Activated CD4-positive, alpha-beta T cell treated with anti-CD3 and anti-CD28 coated beads, Interleukin-2, Interleukin-4, amounts not matched to agents 100 ng/mL and 50 ng/mL, durations not matched to agents 16 hours and 8 hours (primary cell): ENCODE measurements around the gene SPATA32.
"Not testable (repeated sequence)": the region's sequence is repeated elsewhere in the genome, so short reads cannot be mapped to it uniquely, and the experiment has no call there.

Experiments used
- DNase-seq: peaks from one replicate; pipeline ENCODE4 v3.0.0-alpha.2; 2020; ENCODE audit warnings: low spot score

SPATA32 gene

DNA sequence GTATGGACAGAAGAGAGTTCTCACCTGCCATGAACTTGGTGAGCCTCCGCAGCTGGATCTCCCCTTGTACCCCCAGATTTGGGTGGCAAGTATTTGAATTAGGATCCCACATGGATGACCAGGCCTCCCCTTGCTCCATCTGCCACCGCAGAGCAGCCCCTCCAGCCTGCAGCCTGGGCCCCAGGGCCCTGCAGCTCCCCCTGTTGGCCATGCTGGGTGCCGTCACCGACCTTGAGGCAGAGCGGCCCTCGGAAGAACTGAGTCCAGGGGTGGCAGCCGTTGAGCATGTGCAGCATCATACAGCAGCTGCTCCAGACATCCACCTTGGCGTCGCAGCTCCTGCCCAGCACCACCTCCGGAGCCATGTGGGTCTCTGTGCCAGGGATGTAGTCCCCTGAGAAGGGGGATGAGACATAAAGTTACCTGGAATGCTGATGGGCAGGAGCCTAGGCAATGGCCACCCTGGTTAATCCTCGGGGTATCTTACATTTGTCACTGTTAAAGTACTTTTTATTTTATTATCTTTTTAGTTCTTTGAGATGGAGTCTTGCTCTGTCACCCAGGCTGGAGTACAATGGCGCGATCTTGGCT is 9.0 kb upstream of the SPATA32 start:
- DNase-seq = peak; percentile 38

- DNase-seq = no peak
Observed at GRCh38 chr17:45269912-45270311, 8.0 kb upstream of the SPATA32 start.

GRCh38 chr17:45267436-45268055 is 5.7 kb upstream of the SPATA32 start:
- DNase-seq = no peak

- DNase-seq = no peak
Observed at GRCh38 chr17:45266372-45266926, 4.6 kb upstream of the SPATA32 start.

DNA sequence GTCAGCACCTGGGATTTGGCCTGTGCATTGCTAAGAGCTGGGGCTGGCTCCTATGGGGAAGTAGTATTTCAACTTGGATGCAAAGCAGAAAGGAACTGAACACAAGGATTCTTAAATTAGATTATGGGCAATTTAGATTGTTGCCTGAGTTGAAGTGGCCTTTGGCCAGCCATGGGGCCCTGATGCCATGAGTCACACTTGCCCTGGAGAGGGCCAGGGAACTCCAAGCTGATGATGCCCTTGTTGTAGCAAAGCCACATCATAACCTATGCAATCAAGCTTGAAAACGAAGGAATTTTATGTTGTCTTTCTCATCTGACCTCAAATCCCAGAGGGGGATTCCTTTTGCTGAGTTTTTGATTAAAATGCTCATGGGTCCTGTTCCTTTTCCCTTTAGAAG is 3.9 kb upstream of the SPATA32 start:
- no peak for DNase-seq

- DNase-seq = no peak
Observed at GRCh38 chr17:45264988-45265387, 3.1 kb upstream of the SPATA32 start.

DNA sequence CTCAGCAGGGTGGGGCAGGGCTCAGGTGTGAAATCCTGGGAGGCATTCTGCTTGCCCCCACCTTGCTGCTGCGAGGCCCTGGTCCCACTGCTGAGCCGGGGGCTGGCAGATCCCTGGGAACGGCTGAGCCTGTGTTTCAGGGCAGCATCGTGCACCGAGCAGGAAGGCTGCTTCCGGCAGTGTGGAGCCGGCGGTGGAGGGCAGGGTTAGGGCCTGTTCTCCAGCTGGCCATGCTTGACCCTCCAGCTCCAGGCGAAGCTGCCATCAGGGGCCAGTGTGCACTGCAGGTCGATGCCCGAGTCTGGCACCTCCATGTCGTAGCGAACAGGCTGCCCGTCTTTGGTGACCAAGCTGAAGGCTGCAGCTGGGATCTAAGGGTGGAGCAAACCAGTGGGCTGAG is 2.5 kb upstream of the SPATA32 start:
- DNase-seq = no peak

DNA sequence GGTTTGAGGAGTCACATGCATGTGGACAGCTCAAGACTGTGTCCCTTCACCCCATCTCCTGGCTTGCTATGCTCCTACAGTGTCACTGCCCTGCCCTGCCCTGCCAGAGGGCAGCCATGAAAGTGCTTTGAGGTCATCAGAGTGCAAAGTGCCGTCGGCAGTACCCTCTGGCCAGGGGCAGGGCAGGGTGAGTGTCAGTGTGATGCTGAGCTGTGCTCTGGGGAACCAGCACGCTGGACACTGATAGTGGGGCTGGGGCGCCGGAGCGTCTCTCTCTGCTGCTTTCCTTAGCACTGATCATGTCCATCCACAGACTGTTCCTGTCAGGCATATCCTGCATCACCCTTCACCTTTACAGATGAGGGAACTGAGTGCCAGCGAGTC is 1.6 kb upstream of the SPATA32 start:
- no peak for DNase-seq

- no peak for DNase-seq
Observed at GRCh38 chr17:45262516-45263476, 902 bp upstream of the SPATA32 start.

DNA sequence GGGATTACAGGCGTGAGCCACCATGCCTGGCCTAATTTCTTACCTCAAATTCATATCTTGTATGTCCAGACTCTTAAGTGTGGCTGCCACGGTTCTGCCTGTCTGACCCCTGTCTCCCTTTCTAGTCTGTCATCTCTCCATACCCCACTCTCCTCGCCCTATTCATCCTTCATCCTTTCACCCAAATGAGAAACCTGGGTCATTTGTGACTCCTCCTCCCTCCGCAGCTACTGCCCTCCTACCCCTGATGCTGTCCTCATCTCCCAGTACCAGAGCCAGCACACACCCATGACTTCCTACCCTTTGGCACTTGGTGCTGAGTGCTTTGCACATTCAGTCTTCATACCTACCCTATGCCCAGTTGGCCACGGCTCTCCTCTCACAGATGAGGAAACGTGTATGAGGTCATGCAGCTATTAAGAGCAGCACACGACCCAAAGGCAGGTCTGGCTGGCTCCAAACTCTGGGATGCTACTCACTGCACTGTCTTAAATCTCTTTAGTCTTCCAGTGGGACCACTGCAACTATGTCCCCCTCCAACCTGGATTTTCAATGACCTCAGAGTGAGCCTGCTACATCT is 1.6 kb downstream of the SPATA32 start:
- no peak for DNase-seq

GRCh38 chr17:45258981-45259380 is 2.9 kb downstream of the SPATA32 start:
- no peak for DNase-seq

GRCh38 chr17:45257115-45257514 is 4.8 kb downstream of the SPATA32 start:
- DNase-seq = no peak

- DNase-seq = no peak
Observed at GRCh38 chr17:45256114-45256966, 5.6 kb downstream of the SPATA32 start.

- no peak for DNase-seq
Observed at GRCh38 chr17:45255358-45255757, 6.5 kb downstream of the SPATA32 start.

- no peak for DNase-seq
Observed at GRCh38 chr17:45253879-45254278, 8.0 kb downstream of the SPATA32 start.

DNA sequence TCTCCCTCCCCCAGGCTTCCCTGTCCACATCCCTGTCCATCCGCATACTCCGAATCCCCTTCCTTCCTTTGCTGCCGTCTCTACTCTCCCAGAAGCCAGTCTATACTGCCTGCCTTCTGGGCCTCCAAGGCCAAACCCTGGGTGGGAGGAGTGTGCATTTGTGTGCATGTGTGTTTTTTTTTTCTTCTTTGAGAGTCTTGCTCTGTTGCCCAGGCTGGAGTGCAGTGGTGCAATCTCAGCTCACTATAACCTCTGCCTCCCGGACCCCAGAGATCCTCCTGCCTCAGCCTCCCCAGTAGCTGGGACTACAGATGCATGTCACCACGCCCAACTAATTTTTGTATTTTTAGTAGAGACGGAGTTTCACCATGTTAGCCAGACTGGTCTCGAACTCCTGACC is 8.7 kb downstream of the SPATA32 start:
- DNase-seq = not testable (repeated sequence)

DNA sequence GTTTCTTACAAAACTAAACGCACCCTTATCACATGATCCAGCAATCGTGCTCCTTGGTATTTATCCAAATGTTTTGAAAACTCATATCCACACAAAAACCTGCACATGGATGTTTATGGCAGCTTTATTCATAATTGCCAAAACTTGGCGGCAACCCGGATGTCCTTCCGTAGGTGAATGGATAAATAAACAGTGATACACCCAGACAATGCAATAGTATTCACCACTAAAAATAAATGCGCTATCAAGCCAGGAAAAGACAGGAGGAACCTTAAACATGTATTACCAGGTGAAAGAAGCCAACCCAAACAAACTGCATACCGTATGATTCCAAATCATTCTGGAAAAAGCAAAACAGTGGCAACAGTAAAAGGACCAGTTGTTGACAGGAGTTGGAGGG is 10.0 kb downstream of the SPATA32 start:
- no peak for DNase-seq

GRCh38 chr17:45248132-45248957 is 13.5 kb downstream of the SPATA32 start:
- DNase-seq = peak; percentile 75

DNA sequence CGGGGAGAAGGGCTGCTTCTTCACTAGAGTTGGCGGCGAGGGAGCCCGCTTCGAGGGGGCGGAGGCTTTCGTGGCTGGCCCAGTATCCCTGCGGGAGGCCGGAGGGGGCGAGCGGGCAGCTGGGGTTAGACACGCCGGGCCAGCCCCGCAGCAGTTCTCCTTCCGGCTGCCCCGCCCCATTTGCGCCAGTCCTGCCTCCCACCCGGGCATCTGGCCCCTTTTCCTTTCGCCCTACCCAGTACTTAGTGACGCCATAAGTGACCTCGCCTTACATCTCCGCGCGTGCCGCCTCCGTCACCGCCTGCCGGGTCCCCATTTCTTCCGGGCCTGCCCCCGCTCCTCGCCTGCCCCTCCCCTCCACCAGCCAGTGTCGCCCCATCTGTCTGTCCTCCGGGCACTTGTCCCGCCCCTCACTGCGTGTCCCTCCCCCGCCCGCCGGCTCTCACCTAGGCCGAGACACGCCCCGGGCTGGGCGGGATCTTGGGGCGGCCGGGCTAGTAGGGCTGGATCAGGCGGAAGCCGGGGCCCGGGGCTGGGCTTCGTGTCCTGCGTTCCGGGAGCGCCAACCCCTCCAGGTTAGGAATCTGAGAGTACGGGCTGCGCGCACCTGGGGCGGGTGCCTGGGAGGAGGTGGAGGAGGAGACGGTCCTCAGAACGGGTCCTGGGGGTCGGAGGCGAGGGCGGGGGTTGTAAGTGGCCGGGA is 14.3 kb downstream of the SPATA32 start:
- DNase-seq = peak; percentile 97

DNA sequence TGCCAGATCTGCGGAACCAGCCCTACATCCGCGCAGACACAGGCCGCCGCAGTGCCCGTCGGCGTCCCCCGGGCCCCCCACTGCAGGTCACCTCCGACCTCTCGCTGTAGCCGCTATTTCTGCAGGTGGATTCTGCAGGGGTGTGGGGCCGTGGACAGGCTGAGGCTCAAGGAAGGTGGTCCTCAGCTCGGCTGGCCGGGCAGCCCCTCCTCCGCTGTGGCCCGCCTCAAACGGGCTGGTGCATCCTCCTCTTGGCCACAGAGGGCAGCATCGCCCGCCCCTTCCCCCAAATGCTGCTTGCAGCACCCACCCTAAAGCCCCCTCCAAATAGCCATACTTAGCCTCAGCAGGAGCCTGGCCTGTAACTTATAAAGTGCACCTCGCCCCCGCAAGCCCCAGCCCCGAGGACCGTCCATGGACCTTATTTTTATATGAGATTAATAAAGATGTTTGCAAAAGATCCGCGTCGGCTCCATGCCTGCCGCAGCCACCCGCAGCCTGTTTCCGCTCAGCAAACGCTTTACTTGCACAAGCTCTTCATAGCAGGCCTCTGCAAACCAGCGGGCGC is 14.9 kb downstream of the SPATA32 start:
- DNase-seq = peak; percentile 11
